ENCODE results near the gene PIP4K2A. TPM values are rescaled to one million over a fixed set of nuclear protein-coding genes. Genes with fewer than 3 reads are reported as not detected.

Gene PIP4K2A
- total RNA-seq, 1 donor from 2014 or later: 110 TPM

DNA sequence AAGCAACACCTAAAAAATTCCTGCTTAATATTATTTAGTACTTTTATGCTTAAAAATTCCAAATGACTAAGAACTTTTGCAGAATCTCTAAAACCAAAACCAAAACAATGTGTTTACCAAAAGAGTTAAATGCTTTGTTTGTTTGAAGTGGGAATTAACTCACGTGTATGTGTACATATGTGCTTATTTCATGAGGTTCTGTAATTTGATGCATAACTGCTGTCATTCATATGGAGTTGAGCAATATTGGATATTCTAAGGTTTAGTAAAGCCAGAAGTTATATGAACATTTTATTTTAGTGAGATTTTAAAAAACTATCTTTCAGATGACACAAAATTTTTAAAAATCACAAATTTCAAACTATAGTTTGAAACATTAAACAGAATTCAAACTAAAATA, 157.1 kb downstream of the PIP4K2A start:
- Mint-ChIP-seq H3K4me1 (ENCODE audit: unreplicated experiment) (peaks cover 2% of the 10 kb centered on the region), H3K4me3 (ENCODE audit: unreplicated experiment) (no peak overlapping the region), H3K27me3 (ENCODE audit: unreplicated experiment) (peaks cover 1% of the 10 kb centered on the region), H3K27ac (ENCODE audit: unreplicated experiment) (no peak overlapping the region), H3K36me3 (ENCODE audit: low read depth, unreplicated experiment) (peaks cover 7% of the 10 kb centered on the region), H3K9me3 (ENCODE audit: unreplicated experiment) (no peaks in the 10 kb centered on the region)
- TF ChIP-seq, protein P1, sequence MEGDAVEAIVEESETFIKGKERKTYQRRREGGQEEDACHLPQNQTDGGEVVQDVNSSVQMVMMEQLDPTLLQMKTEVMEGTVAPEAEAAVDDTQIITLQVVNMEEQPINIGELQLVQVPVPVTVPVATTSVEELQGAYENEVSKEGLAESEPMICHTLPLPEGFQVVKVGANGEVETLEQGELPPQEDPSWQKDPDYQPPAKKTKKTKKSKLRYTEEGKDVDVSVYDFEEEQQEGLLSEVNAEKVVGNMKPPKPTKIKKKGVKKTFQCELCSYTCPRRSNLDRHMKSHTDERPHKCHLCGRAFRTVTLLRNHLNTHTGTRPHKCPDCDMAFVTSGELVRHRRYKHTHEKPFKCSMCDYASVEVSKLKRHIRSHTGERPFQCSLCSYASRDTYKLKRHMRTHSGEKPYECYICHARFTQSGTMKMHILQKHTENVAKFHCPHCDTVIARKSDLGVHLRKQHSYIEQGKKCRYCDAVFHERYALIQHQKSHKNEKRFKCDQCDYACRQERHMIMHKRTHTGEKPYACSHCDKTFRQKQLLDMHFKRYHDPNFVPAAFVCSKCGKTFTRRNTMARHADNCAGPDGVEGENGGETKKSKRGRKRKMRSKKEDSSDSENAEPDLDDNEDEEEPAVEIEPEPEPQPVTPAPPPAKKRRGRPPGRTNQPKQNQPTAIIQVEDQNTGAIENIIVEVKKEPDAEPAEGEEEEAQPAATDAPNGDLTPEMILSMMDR (IDR thresholded peaks at IDR 0.05; ENCODE audit: unreplicated experiment): no peak
- DNase-seq (ENCODE audit: low spot score): no peak

DNA sequence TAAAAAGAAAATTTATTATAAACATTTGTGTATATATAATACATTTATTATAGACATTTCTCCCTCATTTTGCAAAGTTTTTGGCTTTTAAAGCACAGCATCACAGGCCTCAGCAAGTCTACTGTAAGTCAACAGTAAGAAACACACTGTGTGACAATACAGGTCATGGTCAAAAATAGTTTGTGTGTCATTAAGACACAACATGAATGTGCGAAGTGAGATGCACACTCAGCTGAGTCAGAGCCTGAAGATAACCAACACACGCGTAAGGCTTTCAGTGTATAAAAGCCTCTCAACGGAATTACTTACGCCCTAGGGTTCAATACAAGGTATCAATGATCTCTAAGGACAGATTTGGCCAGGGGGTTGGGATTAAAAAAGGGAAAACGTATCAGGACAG, 157.6 kb downstream of the PIP4K2A start:
- Mint-ChIP-seq H3K4me3 (ENCODE audit: unreplicated experiment) (no peak overlapping the region), H3K36me3 (ENCODE audit: low read depth, unreplicated experiment) (peaks cover 4% of the 10 kb centered on the region), H3K9me3 (ENCODE audit: unreplicated experiment) (no peaks in the 10 kb centered on the region), H3K27ac (ENCODE audit: unreplicated experiment) (no peak overlapping the region), H3K27me3 (ENCODE audit: unreplicated experiment) (peaks cover 1% of the 10 kb centered on the region), H3K4me1 (ENCODE audit: unreplicated experiment) (peaks cover 6% of the 10 kb centered on the region)
- no peak for DNase-seq (ENCODE audit: low spot score)
- TF ChIP-seq, protein P1 (IDR thresholded peaks at IDR 0.05; ENCODE audit: unreplicated experiment): no peak

DNA sequence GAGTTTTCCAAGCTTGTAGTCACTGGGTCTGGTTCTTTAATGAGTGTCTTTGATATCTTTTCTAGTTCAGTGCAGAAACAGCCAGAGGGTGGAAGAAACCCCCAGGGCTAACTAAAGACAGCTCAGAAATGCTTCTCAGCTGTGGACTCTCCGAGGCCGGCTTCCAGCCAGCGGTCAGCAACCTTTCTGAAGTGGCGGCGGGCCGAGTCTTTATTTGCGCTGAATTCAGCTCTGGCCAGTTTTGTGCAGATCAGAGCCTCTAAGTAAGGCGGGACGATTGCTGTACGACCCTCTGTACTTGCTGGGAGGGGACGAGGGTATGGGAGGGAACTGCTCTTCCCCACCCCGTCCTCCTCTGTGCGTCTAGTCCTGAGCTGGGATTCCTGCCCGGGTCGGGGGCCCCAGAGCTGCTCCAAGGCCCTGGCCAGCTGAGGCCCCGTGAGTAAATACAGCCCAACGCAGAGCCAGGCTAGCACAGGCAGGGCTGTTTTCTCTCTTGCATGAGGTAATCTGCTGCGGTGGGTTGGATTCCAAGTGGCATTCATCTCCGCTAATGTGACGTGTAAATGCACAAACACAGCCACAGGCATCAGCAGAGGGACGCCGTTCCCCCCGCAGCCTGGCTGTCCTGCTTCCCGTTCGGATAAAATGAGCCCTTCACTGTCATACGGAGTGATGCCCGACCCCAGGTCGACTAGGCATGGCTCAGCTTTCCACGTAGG, 159.8 kb downstream of the PIP4K2A start:
- H3K36me3 Mint-ChIP-seq (ENCODE audit: low read depth, unreplicated experiment): peaks cover 5% of the 10 kb centered on the region
- no peak for DNase-seq (ENCODE audit: low spot score)
- H3K27ac Mint-ChIP-seq (ENCODE audit: unreplicated experiment): no peak overlapping the region
- peaks cover 15% of the 10 kb centered on the region for H3K4me1 Mint-ChIP-seq (ENCODE audit: unreplicated experiment)
- TF ChIP-seq, protein P1 (IDR thresholded peaks at IDR 0.05; ENCODE audit: unreplicated experiment): no peak
- H3K4me3 Mint-ChIP-seq (ENCODE audit: unreplicated experiment): no peak overlapping the region
- no peaks in the 10 kb centered on the region for H3K9me3 Mint-ChIP-seq (ENCODE audit: unreplicated experiment)
- no peaks in the 10 kb centered on the region for H3K27me3 Mint-ChIP-seq (ENCODE audit: unreplicated experiment)

GRCh38 chr10:22553452-22553995, 160.9 kb downstream of the PIP4K2A start:
- Mint-ChIP-seq H3K4me1 (ENCODE audit: unreplicated experiment) (peaks cover 15% of the 10 kb centered on the region), H3K4me3 (ENCODE audit: unreplicated experiment) (no peak overlapping the region), H3K9me3 (ENCODE audit: unreplicated experiment) (no peaks in the 10 kb centered on the region), H3K27me3 (ENCODE audit: unreplicated experiment) (no peaks in the 10 kb centered on the region), H3K27ac (ENCODE audit: unreplicated experiment) (no peak overlapping the region), H3K36me3 (ENCODE audit: low read depth, unreplicated experiment) (peaks cover 8% of the 10 kb centered on the region)
- TF ChIP-seq, protein P1 (IDR thresholded peaks at IDR 0.05; ENCODE audit: unreplicated experiment): no peak
- DNase-seq (ENCODE audit: low spot score): no peak

DNA sequence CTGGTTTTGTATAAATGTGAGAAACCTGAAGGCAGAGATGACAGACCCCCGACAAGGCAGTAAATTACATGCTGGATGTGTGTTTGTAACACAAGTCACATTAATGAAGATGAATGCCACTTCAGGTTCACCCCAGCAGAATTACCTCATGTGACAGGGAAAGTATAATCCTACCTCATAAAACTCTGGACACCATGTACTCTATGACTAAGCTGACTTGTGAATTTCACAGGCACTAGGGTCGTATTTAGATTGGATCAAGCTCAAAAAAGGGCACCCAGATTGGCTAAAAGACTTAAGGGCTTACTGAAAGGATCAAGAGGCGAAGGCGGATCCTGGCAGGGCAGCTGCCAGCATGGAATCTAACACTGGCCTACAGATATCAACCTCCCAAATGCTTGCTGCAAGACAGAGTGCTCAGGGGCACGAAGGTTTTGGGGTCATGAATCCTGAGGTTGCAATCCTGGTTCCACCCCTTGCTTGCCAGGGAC, 161.4 kb downstream of the PIP4K2A start:
- no peak for DNase-seq (ENCODE audit: low spot score)
- Mint-ChIP-seq H3K27me3 (ENCODE audit: unreplicated experiment) (no peaks in the 10 kb centered on the region), H3K4me3 (ENCODE audit: unreplicated experiment) (no peak overlapping the region), H3K4me1 (ENCODE audit: unreplicated experiment) (peaks cover 15% of the 10 kb centered on the region), H3K27ac (ENCODE audit: unreplicated experiment) (no peak overlapping the region), H3K9me3 (ENCODE audit: unreplicated experiment) (no peaks in the 10 kb centered on the region), H3K36me3 (ENCODE audit: low read depth, unreplicated experiment) (peaks cover 12% of the 10 kb centered on the region)
- TF ChIP-seq, protein P1 (IDR thresholded peaks at IDR 0.05; ENCODE audit: unreplicated experiment): no peak

Measured in endothelial cell (in vitro differentiated cells).